OCI-LY3 (cell line): ENCODE results near the gene PRMT9.

Source experiments
- H2AFZ ChIP-seq: fragments of 200-600, 300-600 bp; shearing (Covaris generic); 2 replicates; pipeline ENCODE4 v1.6.0; 2014; ENCODE audit warnings: antibody characterized with exemption, low read depth, low read length
- H3K27ac ChIP-seq: fragments of 200-600, 300-600 bp; sonication (generic); 2 replicates; pipeline ENCODE4 v1.5.1; 2014; ENCODE audit warnings: mild to moderate bottlenecking, low read length, moderate library complexity, mixed read lengths
- H3K27me3 ChIP-seq: fragments of 200-600, 300-600 bp; sonication (generic); 2 replicates; pipeline ENCODE4 v1.6.1; 2014; ENCODE audit warnings: low read depth, low read length, mixed read lengths
- H3K36me3 ChIP-seq: fragments of 200-600, 300-600 bp; sonication (generic); replicated peaks from 2 replicates; pipeline ENCODE3; 2014; ENCODE audit warnings: low read depth, low read length, mixed read lengths
- H3K4me1 ChIP-seq: fragments of 300-600, 200-600 bp; sonication (generic); 2 replicates; pipeline ENCODE4 v1.6.1; 2014; ENCODE audit warnings: low read length, mixed read lengths
- H3K4me2 ChIP-seq: fragments of 200-600, 300-600 bp; sonication (generic); 2 replicates; pipeline ENCODE4 v1.6.1; 2014; ENCODE audit warnings: low read length, mixed read lengths
- H3K4me3 ChIP-seq: fragments of 300-600, 200-600 bp; sonication (generic); 2 replicates; pipeline ENCODE4 v1.5.1; 2014; ENCODE audit warnings: antibody characterized with exemption, mild to moderate bottlenecking, low read length, moderate library complexity
- H3K79me2 ChIP-seq: fragments of 300-600, 200-600 bp; shearing (Covaris generic); 2 replicates; pipeline ENCODE4 v1.6.1; 2014; ENCODE audit warnings: mild to moderate bottlenecking, low read length, mixed read lengths
- H3K9ac ChIP-seq: fragments of 300-600, 200-600 bp; shearing (Covaris generic); 2 replicates; pipeline ENCODE4 v1.6.0; 2014; ENCODE audit warnings: mild to moderate bottlenecking, low read length, moderate library complexity
- H3K9me3 ChIP-seq: fragments of 200-600, 300-600 bp; shearing (Covaris generic); 2 replicates; pipeline ENCODE4 v1.6.1; 2014; ENCODE audit warnings: low read length, mixed read lengths; ENCODE audit not compliant: insufficient read depth
- H4K20me1 ChIP-seq: fragments of 200-600, 300-600 bp; sonication (generic); 2 replicates; pipeline ENCODE4 v1.6.1; 2016; ENCODE audit warnings: low read length, mixed read lengths; ENCODE audit not compliant: insufficient read depth
- CTCF ChIP-seq: fragments of 200-600, 300-600 bp; sonication (generic); IDR thresholded peaks from 2 replicates; pipeline ENCODE4 v1.5.1; 2014; ENCODE audit warnings: antibody characterized with exemption, low read length, low read depth
- EZH2phosphoT487 ChIP-seq: fragments of 200-600 bp; shearing (Covaris generic); IDR thresholded peaks from 2 replicates; pipeline ENCODE4 v1.6.1; 2018; ENCODE audit warnings: antibody characterized with exemption, mixed run types, low read depth

PRMT9 gene

GRCh38 chr4:147633643-147634042 is 50.3 kb downstream of the PRMT9 start:
- Histone ChIP-seq H3K27me3 (no peaks in the 10 kb centered on the region), H3K79me2 (no peaks in the 10 kb centered on the region), H3K4me1 (no peaks in the 10 kb centered on the region), H3K4me3 (no peak overlapping the region), H4K20me1 (no peaks in the 10 kb centered on the region), H3K9ac (no peak overlapping the region), H3K9me3 (no peaks in the 10 kb centered on the region), H2AFZ (no peak overlapping the region), H3K36me3 (peaks cover 67% of the 10 kb centered on the region), H3K4me2 (no peak overlapping the region), H3K27ac (no peak overlapping the region)
- TF ChIP-seq CTCF, result no peak
- no peak for TF ChIP-seq EZH2phosphoT487

- no peak overlapping the region for H2AFZ ChIP-seq
- H3K4me3 ChIP-seq, result no peak overlapping the region
- H3K36me3 ChIP-seq, result peaks cover 64% of the 10 kb centered on the region
- H4K20me1 ChIP-seq, result no peaks in the 10 kb centered on the region
- H3K4me2 ChIP-seq, result no peak overlapping the region
- H3K9me3 ChIP-seq, result no peaks in the 10 kb centered on the region
- no peak for TF ChIP-seq CTCF
- no peak for TF ChIP-seq EZH2phosphoT487
- no peaks in the 10 kb centered on the region for H3K79me2 ChIP-seq
- H3K27me3 ChIP-seq, result no peaks in the 10 kb centered on the region
- H3K4me1 ChIP-seq, result no peaks in the 10 kb centered on the region
- no peak overlapping the region for H3K9ac ChIP-seq
- no peak overlapping the region for H3K27ac ChIP-seq
Measured at GRCh38 chr4:147633113-147633512, 50.9 kb downstream of the PRMT9 start.

GRCh38 chr4:147629783-147630730 is 53.9 kb downstream of the PRMT9 start:
- Histone ChIP-seq H3K9ac (no peak overlapping the region), H3K36me3 (peaks cover 55% of the 10 kb centered on the region), H2AFZ (no peak overlapping the region), H3K4me1 (no peaks in the 10 kb centered on the region), H3K9me3 (no peaks in the 10 kb centered on the region), H4K20me1 (no peaks in the 10 kb centered on the region), H3K27me3 (no peaks in the 10 kb centered on the region), H3K4me2 (no peak overlapping the region), H3K79me2 (no peaks in the 10 kb centered on the region), H3K4me3 (no peak overlapping the region), H3K27ac (no peak overlapping the region)
- TF ChIP-seq EZH2phosphoT487 (no peak), CTCF (no peak)

- no peak for TF ChIP-seq EZH2phosphoT487
- TF ChIP-seq CTCF, result no peak
- Histone ChIP-seq H3K9ac (no peak overlapping the region), H3K36me3 (peaks cover 55% of the 10 kb centered on the region), H3K9me3 (no peaks in the 10 kb centered on the region), H3K4me2 (no peak overlapping the region), H3K27me3 (no peaks in the 10 kb centered on the region), H2AFZ (no peak overlapping the region), H4K20me1 (no peaks in the 10 kb centered on the region), H3K4me1 (no peaks in the 10 kb centered on the region), H3K4me3 (no peak overlapping the region), H3K27ac (no peak overlapping the region), H3K79me2 (no peaks in the 10 kb centered on the region)
Measured at GRCh38 chr4:147628415-147628814, 55.5 kb downstream of the PRMT9 start.
